Adrenal gland (tissue), 5 donors: Measurements from ENCODE around the gene DSCAML1.

ENCODE experiments used
- CTCF ChIP-seq, 6 experiments: fragments of 450-650 bp in 4 of 6; fragments of 200-600 bp in 2 of 6; sonication (generic) in 1 of 6; IDR thresholded peaks; 1 replicate in 5 of 6; 2 replicates in 1 of 6; pipeline versions ENCODE4 v1.5.1 to v1.8.0; 2016 to 2021; ENCODE audit warnings: antibody characterized with exemption in 6 of 6, mild to moderate bottlenecking in 2 of 6, moderate library complexity in 1 of 6
- POLR2A ChIP-seq, 2 donors: fragments of 450-650 bp; IDR thresholded peaks; one replicate each; pipeline ENCODE4 v1.6.1; 2017; ENCODE audit warnings: antibody characterized with exemption in 2 of 2, mild to moderate bottlenecking in 2 of 2, moderate library complexity in 1 of 2
- donor health status: DM: no; HTN: no; CAD: no.

- no peak for TF ChIP-seq POLR2A (IDR thresholded peaks at IDR 0.05)
- TF ChIP-seq CTCF (IDR thresholded peaks at IDR 0.05): no peak
Measured at GRCh38 chr11:117385906-117386305, 411.1 kb downstream of the DSCAML1 start.
